ENCODE data around the gene TACC2. TPM values are rescaled to one million over a fixed set of nuclear protein-coding genes. Genes with fewer than 3 reads are reported as not detected.

Gene TACC2
- total RNA-seq, 4 donors from 2014 or later, result 191 to 400 (median 261) TPM

DNA sequence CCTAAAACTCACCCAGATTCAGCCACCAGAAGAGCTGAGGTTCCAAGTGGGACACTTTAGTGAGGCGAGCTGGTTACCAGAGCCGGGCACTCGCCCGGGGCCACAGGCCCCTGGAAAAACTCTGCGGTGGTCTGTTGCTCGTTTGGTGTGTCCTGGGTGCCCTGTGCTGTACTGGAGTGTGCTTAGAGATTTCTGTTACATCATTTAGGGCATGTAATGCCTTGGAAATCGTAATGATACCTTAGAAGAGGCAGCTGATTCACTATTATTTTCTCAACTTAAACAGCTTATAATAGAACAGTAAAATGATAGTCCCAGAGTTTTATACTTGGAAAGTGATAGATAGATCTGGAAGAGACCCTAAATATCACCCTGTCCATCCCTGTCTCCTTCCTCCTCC, 233.7 kb downstream of the TACC2 start:
- intact Hi-C loops (cut with DNase I; ENCODE audit: low total_unique reads), result no loop called here
- TF ChIP-seq, protein P1, sequence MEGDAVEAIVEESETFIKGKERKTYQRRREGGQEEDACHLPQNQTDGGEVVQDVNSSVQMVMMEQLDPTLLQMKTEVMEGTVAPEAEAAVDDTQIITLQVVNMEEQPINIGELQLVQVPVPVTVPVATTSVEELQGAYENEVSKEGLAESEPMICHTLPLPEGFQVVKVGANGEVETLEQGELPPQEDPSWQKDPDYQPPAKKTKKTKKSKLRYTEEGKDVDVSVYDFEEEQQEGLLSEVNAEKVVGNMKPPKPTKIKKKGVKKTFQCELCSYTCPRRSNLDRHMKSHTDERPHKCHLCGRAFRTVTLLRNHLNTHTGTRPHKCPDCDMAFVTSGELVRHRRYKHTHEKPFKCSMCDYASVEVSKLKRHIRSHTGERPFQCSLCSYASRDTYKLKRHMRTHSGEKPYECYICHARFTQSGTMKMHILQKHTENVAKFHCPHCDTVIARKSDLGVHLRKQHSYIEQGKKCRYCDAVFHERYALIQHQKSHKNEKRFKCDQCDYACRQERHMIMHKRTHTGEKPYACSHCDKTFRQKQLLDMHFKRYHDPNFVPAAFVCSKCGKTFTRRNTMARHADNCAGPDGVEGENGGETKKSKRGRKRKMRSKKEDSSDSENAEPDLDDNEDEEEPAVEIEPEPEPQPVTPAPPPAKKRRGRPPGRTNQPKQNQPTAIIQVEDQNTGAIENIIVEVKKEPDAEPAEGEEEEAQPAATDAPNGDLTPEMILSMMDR (IDR thresholded peaks at IDR 0.05), result no peak
- TF ChIP-seq POLR2A (IDR thresholded peaks at IDR 0.05), result no peak

DNA sequence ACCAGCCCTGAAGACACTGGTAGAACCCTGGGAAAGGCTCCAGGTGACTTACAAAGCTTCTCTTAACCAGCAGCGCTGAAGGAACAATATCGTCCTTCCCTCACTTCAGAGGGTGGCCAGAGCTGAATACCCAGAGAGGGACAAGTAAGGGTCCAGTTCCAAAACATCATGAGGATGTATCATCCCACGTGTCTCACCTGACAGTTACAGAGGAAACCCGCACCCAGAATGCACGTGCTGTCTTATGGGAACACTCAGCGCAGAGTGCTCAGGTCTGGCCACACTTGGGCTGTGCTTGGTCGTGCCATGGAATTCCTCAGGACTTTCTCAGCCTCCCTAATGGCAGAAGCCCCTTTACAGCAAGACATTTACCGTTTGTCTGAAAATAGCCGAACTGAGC, 235.2 kb downstream of the TACC2 start:
- intact Hi-C loops (cut with DNase I; ENCODE audit: low total_unique reads), result no loop called here
- no peak for DNase-seq (ENCODE audit: low spot score in 2 of 2)
- WGBS, 2 donors, result 87 to 93% methylated on average over 9 of the region's 9 CpGs
- TF ChIP-seq POLR2A (IDR thresholded peaks at IDR 0.05), result no peak
- TF ChIP-seq, protein P1 (IDR thresholded peaks at IDR 0.05), result no peak
- H3K4me3 ChIP-seq (ENCODE audit: low read depth, poor library complexity, severe bottlenecking), result no peak overlapping the region

More for the DNA sequence above, 233.7 kb downstream of the TACC2 start:
- H3K4me3 ChIP-seq (ENCODE audit: low read depth, poor library complexity, severe bottlenecking), result no peak overlapping the region
- WGBS, 2 donors, result 90 to 95% methylated on average over 7 of the region's 7 CpGs
- no peak for DNase-seq (ENCODE audit: low spot score in 2 of 2)

DNA sequence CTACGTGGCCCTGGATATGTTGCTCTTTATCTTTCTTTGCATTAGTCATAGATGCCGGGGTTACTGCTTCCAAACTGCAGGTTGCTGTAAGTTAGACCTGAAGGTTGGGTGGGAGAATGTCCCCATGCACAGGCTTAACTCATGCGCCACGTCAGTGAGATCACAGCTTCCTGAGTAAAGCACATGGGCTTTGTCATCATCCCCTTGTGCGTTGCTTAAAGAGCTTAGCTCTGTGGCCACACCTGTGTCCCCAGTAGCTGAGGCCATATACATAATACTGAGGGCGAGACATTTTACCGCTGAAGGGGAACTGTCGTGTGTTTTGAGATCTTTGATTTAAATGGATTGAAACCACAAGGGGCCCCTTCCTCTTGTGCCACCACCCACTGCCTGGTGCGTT, 236.4 kb downstream of the TACC2 start:
- TF ChIP-seq POLR2A (IDR thresholded peaks at IDR 0.05), result no peak
- TF ChIP-seq, protein P1 (IDR thresholded peaks at IDR 0.05), result no peak
- no peak for DNase-seq (ENCODE audit: low spot score in 2 of 2)
- 79 to 92% methylated on average over 9 of the region's 9 CpGs for WGBS, 2 donors
- H3K4me3 ChIP-seq (ENCODE audit: low read depth, poor library complexity, severe bottlenecking), result no peak overlapping the region
- intact Hi-C loops (cut with DNase I; ENCODE audit: low total_unique reads), result no loop called here

DNA sequence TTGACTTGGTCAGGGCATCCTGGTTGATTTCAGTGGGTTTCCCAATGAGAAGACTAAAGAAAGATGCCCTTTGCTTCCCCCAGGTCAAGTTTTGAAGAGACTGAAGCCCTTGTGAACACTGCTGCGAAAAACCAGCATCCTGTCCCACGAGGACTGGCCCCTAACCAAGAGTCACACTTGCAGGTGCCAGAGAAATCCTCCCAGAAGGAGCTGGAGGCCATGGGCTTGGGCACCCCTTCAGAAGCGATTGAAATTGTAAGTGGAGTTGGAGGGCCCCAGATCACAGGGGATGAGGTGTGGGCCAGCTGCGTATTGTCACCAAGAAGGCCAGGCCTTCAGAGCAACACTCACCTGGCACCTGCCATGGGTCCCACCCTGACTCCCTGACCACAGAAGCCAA, 238.8 kb downstream of the TACC2 start:
- TF ChIP-seq, protein P1 (IDR thresholded peaks at IDR 0.05), result no peak
- no peak for TF ChIP-seq POLR2A (IDR thresholded peaks at IDR 0.05)
- WGBS, 2 donors, result 84 to 89% methylated on average over 4 of the region's 4 CpGs

DNA sequence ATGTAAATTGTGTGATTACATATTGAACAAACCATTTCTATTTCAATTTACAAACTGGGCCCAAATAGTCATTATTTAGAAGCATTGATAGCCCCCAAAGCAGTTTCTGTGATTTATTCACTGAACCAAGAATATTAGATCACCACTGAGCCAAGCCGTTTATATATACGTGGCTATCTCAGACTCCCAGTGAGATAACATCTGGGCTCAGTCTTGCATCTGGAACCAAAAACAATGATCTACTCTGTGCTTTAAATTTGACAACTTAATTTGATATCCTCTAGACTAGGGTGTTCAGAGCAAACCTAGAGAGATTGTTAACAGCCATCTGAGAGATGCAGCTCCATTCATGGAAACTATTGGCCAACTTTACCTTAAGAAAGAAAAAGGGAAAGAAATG, 240.7 kb downstream of the TACC2 start:
- WGBS, 2 donors, result 59 to 65% methylated on average over 2 of the region's 2 CpGs
- TF ChIP-seq POLR2A (IDR thresholded peaks at IDR 0.05), result no peak
- TF ChIP-seq, protein P1 (IDR thresholded peaks at IDR 0.05), result no peak
- H3K4me3 ChIP-seq (ENCODE audit: low read depth, poor library complexity, severe bottlenecking), result no peak overlapping the region
- no peak for DNase-seq (ENCODE audit: low spot score in 2 of 2)
- intact Hi-C loops (cut with DNase I; ENCODE audit: low total_unique reads), result no loop called here

More for the DNA sequence above, 238.8 kb downstream of the TACC2 start:
- no peak overlapping the region for H3K4me3 ChIP-seq (ENCODE audit: low read depth, poor library complexity, severe bottlenecking)
- DNase-seq (ENCODE audit: low spot score in 2 of 2), result no peak
- intact Hi-C loops (cut with DNase I; ENCODE audit: low total_unique reads), result no loop called here

DNA sequence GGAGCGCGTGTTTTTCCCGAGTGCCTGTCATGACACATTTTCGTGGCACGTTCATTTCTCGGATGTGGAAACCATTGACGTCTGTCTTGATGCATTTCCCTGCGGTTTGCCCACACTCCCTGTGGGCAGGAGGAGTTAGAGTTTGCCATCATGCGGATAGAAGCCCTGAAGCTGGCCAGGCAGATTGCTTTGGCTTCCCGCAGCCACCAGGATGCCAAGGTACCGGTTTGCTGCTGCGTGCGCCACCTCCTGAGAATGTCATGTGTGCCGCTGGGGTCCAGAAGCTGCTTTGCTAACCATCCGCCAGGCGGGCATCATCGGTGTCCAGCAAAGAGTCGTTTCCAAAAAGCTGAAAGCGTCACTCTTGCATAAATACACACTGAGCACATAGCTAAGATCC, 241.3 kb downstream of the TACC2 start:
- no peak overlapping the region for H3K4me3 ChIP-seq (ENCODE audit: low read depth, poor library complexity, severe bottlenecking)
- intact Hi-C loops (cut with DNase I; ENCODE audit: low total_unique reads), result no loop called here
- TF ChIP-seq, protein P1 (IDR thresholded peaks at IDR 0.05), result no peak
- TF ChIP-seq POLR2A (IDR thresholded peaks at IDR 0.05), result no peak
- WGBS, 2 donors, result 91 to 95% methylated on average over 19 of the region's 19 CpGs
- DNase-seq (ENCODE audit: low spot score in 2 of 2), result no peak

Measured in lower leg skin (tissue), 4 donors.